Endothelial cell (in vitro differentiated cells): ENCODE measurements around the gene POT1. TPM values are rescaled to one million over a fixed set of nuclear protein-coding genes. Genes with fewer than 3 reads are reported as not detected.

Experiments used
- DNase-seq: peaks from one replicate; pipeline ENCODE4 v3.0.0; 2021; ENCODE audit warnings: low spot score
- H3K27ac Mint-ChIP-seq: one replicate; pipeline ENCODE4 v1.8.0; 2021; ENCODE audit warnings: mixed read lengths, inconsistent platforms; ENCODE audit not compliant: unreplicated experiment
- H3K27me3 Mint-ChIP-seq: one replicate; pipeline ENCODE4 v1.8.0; 2021; ENCODE audit warnings: mild to moderate bottlenecking, moderate library complexity, mixed read lengths, inconsistent platforms; ENCODE audit not compliant: unreplicated experiment
- H3K36me3 Mint-ChIP-seq: one replicate; pipeline ENCODE4 v1.8.0; 2021; ENCODE audit warnings: mild to moderate bottlenecking, low read depth, mixed read lengths, inconsistent platforms; ENCODE audit not compliant: unreplicated experiment
- H3K4me1 Mint-ChIP-seq: one replicate; pipeline ENCODE4 v1.8.0; 2021; ENCODE audit warnings: mild to moderate bottlenecking, mixed read lengths, inconsistent platforms; ENCODE audit not compliant: unreplicated experiment
- H3K4me3 Mint-ChIP-seq: one replicate; pipeline ENCODE4 v1.8.0; 2021; ENCODE audit warnings: mild to moderate bottlenecking, mixed read lengths, inconsistent platforms; ENCODE audit not compliant: unreplicated experiment
- H3K9me3 Mint-ChIP-seq: one replicate; pipeline ENCODE4 v1.8.0; 2021; ENCODE audit warnings: mixed read lengths, inconsistent platforms; ENCODE audit not compliant: unreplicated experiment
- total RNA-seq: library from RNA; stranded (reverse); fragmentation: NEBNext Ultra II Directional; extraction: Animal tissue kit (Norgen Biotek cat#: 25700); gene quantifications from one replicate; pipeline ENCODE4 v1.2.1, GENCODE V29; 2021; ENCODE audit not compliant: unreplicated experiment
- TF ChIP-seq, protein P1 (sequence below): fragments of 200-600 bp; sonication (generic); IDR thresholded peaks from one replicate; pipeline ENCODE4 v1.5.0; 2021; ENCODE audit warnings: antibody characterized with exemption; ENCODE audit not compliant: unreplicated experiment

Gene POT1
- total RNA-seq, 1 donor from 2014 or later = 25.7 TPM

DNA sequence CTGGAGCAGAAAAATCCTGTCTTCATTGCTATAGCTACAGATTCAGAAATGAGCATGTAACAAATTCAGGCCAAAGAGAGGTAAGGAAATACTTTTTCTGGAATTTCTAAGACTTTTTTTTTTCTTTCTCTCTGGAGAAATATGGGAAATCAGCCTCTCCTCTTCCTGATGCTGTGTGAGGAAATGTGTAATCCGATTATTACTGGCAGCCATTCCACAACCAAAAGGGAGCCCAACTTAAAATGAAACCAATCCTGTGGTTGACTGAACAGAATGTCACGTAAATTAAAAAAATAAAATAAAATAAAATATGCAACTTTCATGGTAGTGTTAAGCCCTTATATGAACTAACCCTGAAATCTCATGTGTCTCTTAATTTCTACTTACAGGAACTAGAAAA is 10.7 kb upstream of the POT1 start:
- H3K27ac Mint-ChIP-seq = no peak overlapping the region
- no peak overlapping the region for H3K4me3 Mint-ChIP-seq
- no peaks in the 10 kb centered on the region for H3K36me3 Mint-ChIP-seq
- no peak for DNase-seq
- TF ChIP-seq, protein P1, sequence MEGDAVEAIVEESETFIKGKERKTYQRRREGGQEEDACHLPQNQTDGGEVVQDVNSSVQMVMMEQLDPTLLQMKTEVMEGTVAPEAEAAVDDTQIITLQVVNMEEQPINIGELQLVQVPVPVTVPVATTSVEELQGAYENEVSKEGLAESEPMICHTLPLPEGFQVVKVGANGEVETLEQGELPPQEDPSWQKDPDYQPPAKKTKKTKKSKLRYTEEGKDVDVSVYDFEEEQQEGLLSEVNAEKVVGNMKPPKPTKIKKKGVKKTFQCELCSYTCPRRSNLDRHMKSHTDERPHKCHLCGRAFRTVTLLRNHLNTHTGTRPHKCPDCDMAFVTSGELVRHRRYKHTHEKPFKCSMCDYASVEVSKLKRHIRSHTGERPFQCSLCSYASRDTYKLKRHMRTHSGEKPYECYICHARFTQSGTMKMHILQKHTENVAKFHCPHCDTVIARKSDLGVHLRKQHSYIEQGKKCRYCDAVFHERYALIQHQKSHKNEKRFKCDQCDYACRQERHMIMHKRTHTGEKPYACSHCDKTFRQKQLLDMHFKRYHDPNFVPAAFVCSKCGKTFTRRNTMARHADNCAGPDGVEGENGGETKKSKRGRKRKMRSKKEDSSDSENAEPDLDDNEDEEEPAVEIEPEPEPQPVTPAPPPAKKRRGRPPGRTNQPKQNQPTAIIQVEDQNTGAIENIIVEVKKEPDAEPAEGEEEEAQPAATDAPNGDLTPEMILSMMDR = no peak
- H3K27me3 Mint-ChIP-seq = no peaks in the 10 kb centered on the region
- H3K9me3 Mint-ChIP-seq = no peaks in the 10 kb centered on the region
- no peaks in the 10 kb centered on the region for H3K4me1 Mint-ChIP-seq

DNA sequence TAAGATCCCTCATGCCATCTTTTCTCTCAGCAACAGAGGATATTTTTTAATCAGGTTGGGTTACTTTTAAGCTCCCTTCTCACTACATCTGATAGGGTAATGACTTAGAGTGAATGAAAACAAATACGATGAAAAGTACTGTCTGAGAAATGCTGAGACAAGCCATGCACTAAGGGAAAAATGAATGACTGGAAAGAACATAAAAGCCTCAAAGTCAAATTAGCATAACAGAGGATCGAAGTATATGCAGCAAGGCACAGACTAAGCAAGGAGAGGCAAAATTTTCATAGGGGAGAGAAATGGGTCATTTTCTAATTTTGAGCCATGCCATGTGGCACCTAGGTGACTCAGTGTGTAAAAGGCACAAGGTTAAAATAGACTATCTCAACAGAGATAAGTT is 8.5 kb upstream of the POT1 start:
- no peak for DNase-seq
- Mint-ChIP-seq H3K27me3 (no peaks in the 10 kb centered on the region), H3K27ac (no peak overlapping the region), H3K36me3 (no peaks in the 10 kb centered on the region), H3K4me1 (no peaks in the 10 kb centered on the region), H3K4me3 (no peak overlapping the region), H3K9me3 (no peaks in the 10 kb centered on the region)
- TF ChIP-seq, protein P1 = no peak

DNA sequence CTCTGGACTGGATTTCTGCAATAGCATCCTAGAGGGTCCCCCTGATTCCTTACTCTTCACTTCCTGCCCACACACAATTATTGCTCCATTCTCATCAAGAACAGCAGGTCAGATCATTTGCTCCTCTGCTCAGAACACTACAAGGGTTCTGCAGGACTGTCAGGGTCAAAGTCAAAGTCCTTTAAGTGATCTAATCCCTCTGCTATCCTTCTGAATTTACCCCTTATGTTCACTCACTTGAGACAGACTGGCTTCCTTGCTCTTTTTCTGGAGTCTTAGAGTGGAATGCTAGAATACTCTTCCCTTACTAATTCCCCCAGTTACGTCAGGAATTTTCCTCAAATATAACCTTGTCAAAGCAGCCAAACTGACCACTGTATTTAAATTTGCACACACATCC is 7.5 kb upstream of the POT1 start:
- no peaks in the 10 kb centered on the region for H3K36me3 Mint-ChIP-seq
- H3K4me1 Mint-ChIP-seq = no peaks in the 10 kb centered on the region
- H3K4me3 Mint-ChIP-seq = no peak overlapping the region
- H3K9me3 Mint-ChIP-seq = no peaks in the 10 kb centered on the region
- H3K27ac Mint-ChIP-seq = no peak overlapping the region
- DNase-seq = no peak
- no peaks in the 10 kb centered on the region for H3K27me3 Mint-ChIP-seq
- TF ChIP-seq, protein P1 = no peak

DNA sequence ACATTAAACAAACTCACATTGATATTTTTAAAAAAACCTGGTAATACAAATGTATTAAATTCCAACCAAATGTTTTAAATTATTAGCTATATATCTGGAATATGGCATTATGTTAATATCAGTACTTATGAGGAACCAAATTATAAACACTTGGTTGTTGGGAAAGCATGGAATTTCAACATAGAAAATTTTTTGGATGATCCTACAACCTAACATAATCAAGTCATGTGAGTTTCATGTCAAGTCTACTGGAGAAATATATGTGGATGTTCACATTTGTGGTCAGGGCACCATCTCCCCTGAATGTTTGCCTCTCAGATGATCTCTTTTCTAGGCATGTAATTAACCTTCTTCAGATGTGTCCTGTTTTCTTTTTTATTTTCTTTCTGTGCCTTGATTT is 5.2 kb upstream of the POT1 start:
- Mint-ChIP-seq H3K27ac (no peak overlapping the region), H3K4me1 (no peaks in the 10 kb centered on the region), H3K27me3 (peaks cover 2% of the 10 kb centered on the region), H3K4me3 (no peak overlapping the region), H3K36me3 (no peaks in the 10 kb centered on the region), H3K9me3 (no peaks in the 10 kb centered on the region)
- TF ChIP-seq, protein P1 = no peak
- DNase-seq = no peak

DNA sequence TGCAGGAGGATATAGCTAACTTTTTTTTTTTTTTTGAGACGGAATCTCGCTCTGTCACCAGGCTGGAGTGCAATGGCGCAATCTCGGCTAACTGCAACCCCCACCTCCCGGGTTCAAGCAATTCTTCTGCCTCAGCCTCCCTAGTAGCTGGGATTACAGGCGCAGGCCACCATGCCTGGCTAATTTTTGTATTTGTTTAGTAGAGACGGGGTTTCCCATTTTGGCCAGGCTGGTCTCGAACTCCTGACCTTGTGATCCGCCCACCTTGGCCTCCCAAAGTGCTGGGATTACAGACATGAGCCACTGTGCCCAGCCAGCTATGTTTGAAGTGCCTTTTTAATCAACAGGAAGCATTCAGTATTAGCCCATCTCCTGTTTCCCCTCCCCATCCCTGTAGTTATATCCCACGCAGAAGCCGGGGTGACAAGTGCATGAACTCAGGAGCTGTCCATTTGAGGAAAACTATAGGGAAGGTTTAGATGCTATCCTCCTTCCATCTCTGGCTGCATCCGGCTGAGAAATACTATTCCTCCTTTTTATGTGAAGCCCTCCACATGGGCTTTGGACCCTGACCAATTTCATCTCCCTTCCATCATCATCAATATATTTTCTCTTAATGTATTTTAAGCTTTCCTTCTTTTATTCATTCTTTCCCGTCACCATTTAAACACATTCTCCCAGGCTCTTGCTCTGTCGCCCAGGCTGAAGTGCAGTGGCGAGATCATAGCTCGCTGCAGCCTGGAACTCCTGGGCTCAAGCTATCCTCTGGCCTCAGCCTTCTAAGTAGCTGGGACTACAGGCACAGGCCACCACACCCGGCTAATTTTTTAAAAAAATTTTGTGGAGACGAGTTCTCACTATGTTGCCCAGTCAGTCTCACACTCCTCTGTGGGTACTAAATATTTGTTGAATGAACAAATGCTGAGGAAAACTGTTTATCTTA is 1.3 kb upstream of the POT1 start:
- Mint-ChIP-seq H3K4me3 (no peak overlapping the region), H3K4me1 (peaks cover 12% of the 10 kb centered on the region)

More for the DNA sequence above, 1.3 kb upstream of the POT1 start:
- Mint-ChIP-seq H3K9me3 (no peaks in the 10 kb centered on the region), H3K27ac (no peak overlapping the region), H3K27me3 (peaks cover 6% of the 10 kb centered on the region), H3K36me3 (no peaks in the 10 kb centered on the region)
- TF ChIP-seq, protein P1 = no peak
- DNase-seq = no peak
